Measurements from ENCODE around the gene SDF4.

SDF4 gene

GRCh38 chr1:1185101-1185765 lies 46.6 kb downstream of the SDF4 start:
- TF ChIP-seq EZH2 (IDR thresholded peaks at IDR 0.05; ENCODE audit: borderline replicate concordance, low read length) = no peak
- TF ChIP-seq CTCF (IDR thresholded peaks at IDR 0.05; ENCODE audit: low read length) = no peak
- H3K4me2 ChIP-seq (ENCODE audit: low read length) = no peak overlapping the region
- no peaks in the 10 kb centered on the region for H3K36me3 ChIP-seq (ENCODE audit: insufficient read depth, low read length)
- no peak overlapping the region for H3K9ac ChIP-seq (ENCODE audit: low read length)
- H3K79me2 ChIP-seq (ENCODE audit: insufficient read depth, low read length) = no peaks in the 10 kb centered on the region
- H3K27ac ChIP-seq (ENCODE audit: low read depth, low read length, poor library complexity, severe bottlenecking) = no peak overlapping the region
- no peak overlapping the region for H2AFZ ChIP-seq (ENCODE audit: low read length)
- no peaks in the 10 kb centered on the region for H3K9me3 ChIP-seq (ENCODE audit: low read length)
- no peaks in the 10 kb centered on the region for H4K20me1 ChIP-seq (ENCODE audit: insufficient read depth, low read length)
- H3F3A ChIP-seq (ENCODE audit: insufficient read depth, low read length) = no peaks in the 10 kb centered on the region
- H3K4me3 ChIP-seq (ENCODE audit: low read depth, low read length, poor library complexity, severe bottlenecking) = no peak overlapping the region
- no peaks in the 10 kb centered on the region for H3K9me2 ChIP-seq (ENCODE audit: low read depth, low read length)
- no peaks in the 10 kb centered on the region; the same call in 1 of the 2 replicates for H3K27me3 ChIP-seq (ENCODE audit: insufficient read depth, low read length)
- H3K4me1 ChIP-seq (ENCODE audit: insufficient read depth, low read length, severe bottlenecking) = no peaks in the 10 kb centered on the region

- Histone ChIP-seq H3K9me3 (ENCODE audit: low read length) (no peaks in the 10 kb centered on the region), H3K4me2 (ENCODE audit: low read length) (no peak overlapping the region), H3K9ac (ENCODE audit: low read length) (no peak overlapping the region), H3K4me1 (ENCODE audit: insufficient read depth, low read length, severe bottlenecking) (no peaks in the 10 kb centered on the region), H3K27ac (ENCODE audit: low read depth, low read length, poor library complexity, severe bottlenecking) (no peak overlapping the region), H2AFZ (ENCODE audit: low read length) (no peak overlapping the region), H4K20me1 (ENCODE audit: insufficient read depth, low read length) (no peaks in the 10 kb centered on the region), H3F3A (ENCODE audit: insufficient read depth, low read length) (no peaks in the 10 kb centered on the region), H3K9me2 (ENCODE audit: low read depth, low read length) (no peaks in the 10 kb centered on the region), H3K27me3 (ENCODE audit: insufficient read depth, low read length) (no peaks in the 10 kb centered on the region; the same call in 1 of the 2 replicates), H3K4me3 (ENCODE audit: low read depth, low read length, poor library complexity, severe bottlenecking) (no peak overlapping the region), H3K36me3 (ENCODE audit: insufficient read depth, low read length) (no peaks in the 10 kb centered on the region), H3K79me2 (ENCODE audit: insufficient read depth, low read length) (no peaks in the 10 kb centered on the region)
- TF ChIP-seq EZH2 (IDR thresholded peaks at IDR 0.05; ENCODE audit: borderline replicate concordance, low read length) (no peak), CTCF (IDR thresholded peaks at IDR 0.05; ENCODE audit: low read length) (no peak)
Measured at GRCh38 chr1:1183833-1184775, 47.7 kb downstream of the SDF4 start.

- no peak for TF ChIP-seq EZH2 (IDR thresholded peaks at IDR 0.05; ENCODE audit: borderline replicate concordance, low read length)
- TF ChIP-seq CTCF (IDR thresholded peaks at IDR 0.05; ENCODE audit: low read length) = no peak
- H3F3A ChIP-seq (ENCODE audit: insufficient read depth, low read length) = no peaks in the 10 kb centered on the region
- no peaks in the 10 kb centered on the region for H4K20me1 ChIP-seq (ENCODE audit: insufficient read depth, low read length)
- no peak overlapping the region for H3K4me3 ChIP-seq (ENCODE audit: low read depth, low read length, poor library complexity, severe bottlenecking)
- no peaks in the 10 kb centered on the region; the same call in 1 of the 2 replicates for H3K27me3 ChIP-seq (ENCODE audit: insufficient read depth, low read length)
- H3K36me3 ChIP-seq (ENCODE audit: insufficient read depth, low read length) = no peaks in the 10 kb centered on the region
- H3K79me2 ChIP-seq (ENCODE audit: insufficient read depth, low read length) = no peaks in the 10 kb centered on the region
- no peak overlapping the region for H3K4me2 ChIP-seq (ENCODE audit: low read length)
- H3K9me3 ChIP-seq (ENCODE audit: low read length) = no peaks in the 10 kb centered on the region
- no peaks in the 10 kb centered on the region for H3K9me2 ChIP-seq (ENCODE audit: low read depth, low read length)
- no peak overlapping the region for H2AFZ ChIP-seq (ENCODE audit: low read length)
- H3K4me1 ChIP-seq (ENCODE audit: insufficient read depth, low read length, severe bottlenecking) = no peaks in the 10 kb centered on the region
- no peak overlapping the region for H3K27ac ChIP-seq (ENCODE audit: low read depth, low read length, poor library complexity, severe bottlenecking)
- no peak overlapping the region for H3K9ac ChIP-seq (ENCODE audit: low read length)
Measured at GRCh38 chr1:1183221-1183747, 48.5 kb downstream of the SDF4 start.

All from OCI-LY1 (cell line).